Frontal cortex (tissue), 4 donors: ENCODE measurements around the gene KCNIP1. TPM values are rescaled to one million over a fixed set of nuclear protein-coding genes. Genes with fewer than 3 reads are reported as not detected.

Experiments
- DNase-seq, 2 donors: peaks; one replicate each; pipeline ENCODE4 v3.0.0; 2012; ENCODE audit warnings: low spot score in 2 of 2
- FAIRE-seq: peaks from 2 replicates; lab custom pipeline; 2012; peaks lifted over from hg19 to GRCh38; lab: Jason Lieb, UNC
- total RNA-seq: library from RNA; depleted of rRNA; stranded (reverse); fragments of >200 nt; gene quantifications from one replicate; pipeline ENCODE4 v1.2.3, GENCODE V29; 2014
- donor health status: control.
- donor health status: control.
- donor health status: control.

The KCNIP1 gene
- total RNA-seq, 1 donor from 2014 or later, result 15.5 TPM

DNA sequence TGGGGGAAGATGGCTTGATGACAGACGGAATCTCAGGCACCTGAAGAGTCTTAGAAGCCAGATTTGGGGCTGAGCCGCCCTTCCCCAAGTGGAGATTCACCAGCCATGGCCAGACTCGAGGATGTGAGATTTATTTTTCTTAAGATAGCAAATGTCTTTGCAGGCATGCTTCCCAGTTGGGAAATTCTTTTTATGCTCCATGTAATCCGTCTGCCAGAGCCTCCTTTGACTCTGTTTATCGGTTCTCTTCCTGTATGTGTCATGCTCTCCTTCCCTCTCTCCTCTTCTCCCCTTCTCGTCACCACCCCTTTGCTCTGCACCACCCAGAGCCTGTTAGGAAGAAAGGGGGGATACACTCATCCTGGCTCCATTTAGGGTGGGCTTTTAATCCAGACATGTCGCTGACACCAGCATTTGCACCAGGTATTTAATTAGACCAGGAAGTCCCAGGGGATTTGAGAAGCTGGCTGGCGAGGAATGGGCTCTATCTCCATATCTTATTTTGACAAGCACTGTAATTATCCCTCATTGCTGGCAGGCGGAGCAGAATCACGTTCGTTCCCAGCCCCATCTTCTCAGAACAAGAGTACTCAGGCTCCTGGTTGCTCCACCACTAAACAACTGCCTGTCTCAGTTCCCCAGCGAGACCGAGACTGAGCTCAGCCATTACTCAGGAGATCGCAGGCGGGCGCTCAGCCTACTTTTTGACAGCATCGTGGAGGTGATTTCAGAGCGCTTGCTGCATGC, 50.9 kb downstream of the KCNIP1 start:
- no peak for FAIRE-seq
- DNase-seq, result no peak

DNA sequence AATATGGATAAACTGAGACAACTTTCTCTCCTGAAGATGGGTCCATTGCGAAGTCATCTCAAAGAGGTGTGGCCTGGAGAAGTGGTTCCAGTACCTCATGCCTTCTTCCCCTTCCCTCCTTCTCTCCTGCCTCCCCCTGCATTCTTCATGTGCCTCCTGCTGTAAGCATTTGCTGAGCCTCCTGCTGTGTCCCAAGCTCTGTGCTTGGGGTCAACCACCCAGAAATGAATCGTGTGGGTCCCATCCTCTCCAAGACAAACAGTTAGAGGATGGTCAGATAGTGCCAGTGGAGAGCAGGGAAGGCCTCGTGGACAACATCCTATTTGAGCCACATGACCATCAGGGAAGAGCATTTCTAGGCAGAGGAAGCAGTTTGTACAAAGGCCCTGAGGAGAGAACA, 53.5 kb downstream of the KCNIP1 start:
- FAIRE-seq (no peak), DNase-seq (no peak)

DNA sequence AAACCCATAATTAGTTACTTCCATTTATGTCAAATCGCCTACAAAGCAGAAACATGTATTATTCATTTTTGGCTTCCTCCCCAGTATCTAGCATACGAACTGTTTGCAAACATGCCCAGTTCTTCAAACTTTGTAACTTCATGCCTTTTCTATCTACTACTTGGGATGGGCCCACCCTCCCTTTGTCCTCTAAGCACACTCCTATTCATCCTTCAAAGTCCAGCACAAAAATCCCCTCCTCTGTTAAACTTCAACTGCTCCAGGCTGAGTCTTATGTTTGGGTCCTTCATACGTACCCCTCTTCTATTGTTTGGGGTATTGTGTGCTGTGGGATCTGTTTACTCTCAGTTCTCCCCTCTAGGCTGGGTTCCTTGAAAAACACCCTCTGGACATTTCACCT, 55.5 kb downstream of the KCNIP1 start:
- no peak for DNase-seq
- FAIRE-seq, result no peak

DNA sequence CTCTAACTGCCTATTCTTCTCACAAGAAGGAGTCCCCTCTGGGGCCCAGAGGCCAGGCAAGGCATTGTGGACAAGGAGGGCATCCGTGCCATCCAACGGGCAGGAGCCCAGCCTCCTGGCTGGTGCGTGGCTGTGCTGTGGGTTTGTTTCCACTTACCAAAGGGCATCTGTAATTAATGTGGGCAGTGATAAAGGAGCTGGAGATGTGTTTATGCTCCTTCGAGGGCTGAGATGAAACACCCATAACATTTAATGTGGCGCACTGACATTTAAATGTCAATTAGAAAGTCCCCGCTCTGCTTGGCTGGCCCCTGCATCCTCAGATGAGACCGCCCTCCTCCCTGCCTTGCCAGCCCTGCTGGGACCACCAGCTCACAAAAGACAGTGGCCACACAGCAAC, 57.1 kb downstream of the KCNIP1 start:
- DNase-seq (no peak), FAIRE-seq (no peak)

DNA sequence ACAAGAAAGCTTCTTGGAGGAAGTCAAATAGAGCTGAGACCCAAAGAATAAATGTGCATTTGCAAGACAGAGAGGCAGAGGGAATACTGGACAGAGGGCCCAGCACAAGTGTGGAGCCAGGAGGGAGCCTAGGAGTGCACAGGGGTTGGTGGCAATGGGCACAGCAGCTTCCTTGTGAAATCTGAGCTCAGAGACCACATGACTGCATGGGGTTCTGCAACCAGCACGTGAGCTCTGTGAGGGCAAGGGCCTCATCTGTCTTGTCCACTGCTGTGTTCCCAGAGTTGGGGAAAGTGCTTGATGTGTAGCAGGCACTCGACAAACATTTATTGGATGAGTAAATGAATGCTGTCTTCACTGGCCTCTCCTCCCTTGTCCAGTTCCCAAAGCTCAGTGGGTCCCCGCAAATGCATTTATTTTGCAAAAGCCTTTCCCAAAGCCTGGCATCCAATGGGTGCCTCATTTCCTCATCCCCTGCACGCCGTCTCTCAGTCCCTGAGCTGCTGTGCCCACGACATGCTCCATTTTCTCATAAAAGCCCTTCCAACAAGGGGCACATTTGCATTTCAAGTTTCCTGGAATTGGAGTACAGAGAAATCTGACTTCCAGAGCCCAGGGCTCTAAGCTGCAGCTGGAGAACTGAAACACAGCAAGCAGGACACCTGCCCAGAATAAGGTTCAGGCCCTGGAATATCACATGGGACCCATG, 58.5 kb downstream of the KCNIP1 start:
- DNase-seq (no peak), FAIRE-seq (no peak)

DNA sequence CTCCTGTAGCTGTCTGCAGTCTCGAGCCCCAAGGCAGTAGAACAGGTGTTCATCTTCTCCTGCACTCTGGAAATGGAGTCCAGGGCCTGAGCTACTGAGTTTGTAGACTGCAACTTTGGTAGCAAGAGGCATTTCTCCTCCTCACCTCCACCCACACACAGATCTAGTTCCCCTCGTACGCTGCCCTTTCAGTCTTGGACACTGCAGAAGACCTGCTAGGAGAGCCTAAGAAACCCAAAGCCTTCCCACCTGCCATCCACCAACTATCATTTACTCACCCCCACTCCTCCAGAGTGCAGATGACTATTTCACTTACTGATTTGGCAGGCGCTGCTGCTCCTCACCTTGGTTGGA, 59.0 kb downstream of the KCNIP1 start:
- DNase-seq, result no peak
- no peak for FAIRE-seq

DNA sequence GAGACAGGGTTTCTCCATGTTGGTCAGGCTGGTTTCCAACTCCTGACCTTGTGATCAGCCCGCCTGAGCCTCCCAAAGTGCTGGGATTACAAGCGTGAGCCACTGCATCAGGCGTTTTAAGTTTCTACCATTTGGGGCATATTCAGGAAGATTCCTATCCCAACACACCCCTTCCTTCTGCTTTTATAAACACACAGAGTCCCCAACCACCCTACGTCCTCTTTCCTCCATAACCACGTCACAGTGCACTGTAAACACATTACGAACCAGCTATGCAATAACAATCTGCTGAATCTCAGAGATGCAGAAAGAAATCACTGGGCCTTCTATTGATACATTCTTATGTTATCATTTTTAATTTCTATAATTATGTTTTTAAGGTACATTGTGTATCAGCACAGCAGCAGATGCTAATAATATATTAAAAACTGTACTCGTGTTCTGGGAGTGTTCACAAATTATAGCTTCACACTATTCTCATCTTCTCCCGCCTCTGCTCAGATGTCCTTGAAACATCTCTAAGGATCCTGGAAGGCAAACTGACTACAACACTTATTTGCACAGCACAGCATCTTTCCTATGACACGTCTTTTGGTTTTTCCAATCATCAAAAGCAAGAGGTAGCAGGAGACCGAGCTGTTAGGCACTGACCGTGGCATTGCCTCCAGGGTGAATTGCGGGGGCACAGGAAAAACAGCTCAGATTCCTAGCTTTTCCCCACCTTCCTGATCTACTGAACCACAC, 60.2 kb downstream of the KCNIP1 start:
- no peak for DNase-seq

DNA sequence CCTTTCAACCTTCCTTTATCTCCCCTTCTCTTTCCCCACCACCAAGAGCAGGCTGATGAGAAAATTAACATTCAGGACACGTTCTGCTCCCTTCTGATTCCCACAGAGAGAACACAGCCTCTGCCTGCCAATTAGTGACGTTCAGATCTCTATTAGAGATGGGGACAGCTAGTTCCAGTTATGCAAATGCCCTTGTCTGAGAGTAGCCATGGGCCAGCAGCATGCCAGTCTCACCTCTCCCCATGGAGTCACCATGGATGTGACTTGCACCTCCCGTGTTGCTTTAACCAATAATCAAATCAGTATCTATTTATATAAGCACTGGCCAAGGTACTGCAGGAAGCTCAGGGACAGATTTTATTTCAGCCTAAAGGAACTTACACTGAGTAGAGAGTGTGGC, 61.3 kb downstream of the KCNIP1 start:
- DNase-seq (peak; percentile 34 to 55), FAIRE-seq (peak; percentile 49)

More for the DNA sequence above, 60.2 kb downstream of the KCNIP1 start:
- no peak for FAIRE-seq

DNA sequence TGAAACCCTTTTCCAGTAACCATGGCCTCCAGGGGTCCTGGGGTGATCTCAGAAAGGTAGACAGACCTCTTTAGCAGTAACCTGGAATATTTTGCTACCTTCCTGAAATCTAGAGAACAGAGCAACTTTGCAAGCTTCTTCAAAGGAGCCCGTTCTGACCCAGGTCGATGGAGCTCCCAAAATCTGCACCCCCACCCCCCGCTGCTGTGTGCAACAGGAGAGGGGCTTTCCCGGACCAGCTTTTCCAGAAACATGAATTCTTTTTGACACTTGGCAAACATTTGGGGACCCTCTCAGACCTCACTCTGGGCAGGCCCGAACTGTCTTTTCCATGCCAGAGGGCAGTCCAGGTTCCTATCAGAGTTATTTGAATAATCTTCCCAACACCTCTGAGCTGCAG, 65.3 kb downstream of the KCNIP1 start:
- no peak for FAIRE-seq
- DNase-seq, result no peak

DNA sequence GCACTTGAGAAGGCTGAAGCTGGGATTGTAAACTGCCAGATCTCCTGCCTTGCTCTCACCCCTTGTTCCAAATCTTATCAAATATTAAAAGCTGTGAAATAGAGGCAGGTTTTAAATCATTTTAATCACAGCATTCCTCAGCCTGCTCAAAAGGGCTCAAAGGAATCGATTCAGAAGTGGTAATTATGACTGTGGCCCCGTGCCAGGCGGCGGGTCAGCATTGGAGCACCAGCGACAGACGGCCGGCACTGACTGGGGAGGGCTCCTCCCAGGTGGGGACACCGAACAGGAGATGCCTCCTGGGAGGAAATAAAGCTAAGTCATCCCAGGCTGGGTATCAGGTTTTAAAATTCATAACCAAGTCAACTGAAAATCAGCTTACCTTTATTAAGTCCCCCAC, 66.7 kb downstream of the KCNIP1 start:
- no peak for DNase-seq
- no peak for FAIRE-seq

DNA sequence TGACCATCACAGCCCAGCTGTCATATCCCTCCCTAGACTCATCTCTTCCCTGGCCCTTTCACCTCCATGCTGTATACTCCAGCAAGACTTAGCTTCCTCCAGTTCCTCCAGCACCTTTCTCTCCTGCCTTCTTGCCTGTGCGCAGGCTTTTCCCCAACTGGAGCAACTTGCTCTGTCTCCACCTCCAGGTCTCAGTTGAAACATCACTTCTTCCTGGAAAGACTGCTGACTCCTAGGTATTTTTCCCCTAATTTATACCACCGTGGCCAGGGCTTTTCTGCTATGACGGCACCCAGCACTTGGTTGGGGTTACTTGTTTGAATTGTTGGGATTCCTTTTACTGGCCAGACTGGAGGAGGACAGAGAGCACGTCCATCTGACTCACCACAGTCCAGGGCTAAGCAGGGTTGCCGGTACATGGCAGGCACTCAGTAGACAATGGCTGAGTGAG, 67.5 kb downstream of the KCNIP1 start:
- DNase-seq (no peak), FAIRE-seq (no peak)

DNA sequence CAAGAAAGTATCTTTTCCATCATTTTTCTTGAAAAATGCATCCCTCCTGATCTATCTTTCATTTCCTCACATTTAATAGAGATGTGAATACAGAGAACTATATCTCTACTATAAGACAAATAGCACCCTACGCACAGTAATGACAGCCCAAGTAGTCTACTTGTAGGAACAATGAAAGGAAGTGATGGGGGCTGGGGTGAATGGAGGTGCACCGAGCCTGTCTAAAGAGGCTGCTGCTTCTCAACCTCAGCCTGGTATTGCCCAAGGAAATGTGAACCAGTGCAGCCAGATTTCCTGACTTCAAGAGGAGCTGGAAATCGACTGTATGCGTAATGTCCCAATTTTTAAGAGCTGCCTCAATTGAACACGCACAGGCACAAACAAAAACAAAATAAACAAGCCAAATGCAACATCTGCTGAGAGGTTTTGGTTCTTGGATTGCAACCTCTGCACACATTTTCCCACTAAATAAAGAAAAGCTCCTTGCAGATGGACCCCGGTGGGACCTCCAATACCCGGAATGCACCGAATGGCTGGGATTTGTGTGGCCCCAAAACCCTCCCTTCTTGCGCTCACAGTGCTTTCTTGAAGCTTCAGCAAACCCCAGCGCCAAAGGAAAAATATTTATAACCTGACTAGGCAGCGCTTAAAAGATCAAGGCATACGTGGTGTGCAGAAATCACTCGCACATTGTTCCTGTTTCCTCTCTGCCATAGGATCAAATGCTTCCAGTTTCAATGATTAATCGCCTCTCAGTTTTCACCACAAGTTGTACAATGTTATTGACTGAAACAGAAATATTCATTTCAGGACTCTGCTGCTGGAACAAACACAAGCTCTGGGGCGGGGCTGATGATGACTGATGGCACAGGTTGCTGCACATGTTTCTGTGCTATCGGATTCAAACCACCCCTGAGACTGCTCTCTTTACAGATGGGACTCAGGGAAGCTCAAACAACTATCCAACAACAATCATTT, 68.3 kb downstream of the KCNIP1 start:
- no peak for DNase-seq
- FAIRE-seq, result no peak

DNA sequence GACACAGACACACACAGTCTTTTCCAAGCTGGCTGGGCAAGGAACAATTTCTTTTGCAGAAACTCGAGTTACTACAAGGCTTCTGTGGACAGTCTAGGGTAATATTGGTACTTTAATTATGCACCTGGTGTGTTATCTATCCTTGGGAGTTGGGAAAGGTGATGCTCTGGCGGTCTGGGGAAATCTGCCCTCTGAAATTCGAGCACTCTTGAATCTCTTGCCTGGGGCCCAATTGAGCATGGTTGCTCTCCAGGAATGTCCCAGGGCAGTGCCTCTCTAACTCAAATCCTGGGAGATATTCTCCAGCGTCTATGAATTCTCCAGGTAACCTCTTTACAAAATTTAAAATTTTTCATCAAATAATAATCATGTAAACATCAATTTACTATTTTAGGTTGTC, 69.3 kb downstream of the KCNIP1 start:
- DNase-seq (no peak), FAIRE-seq (no peak)

DNA sequence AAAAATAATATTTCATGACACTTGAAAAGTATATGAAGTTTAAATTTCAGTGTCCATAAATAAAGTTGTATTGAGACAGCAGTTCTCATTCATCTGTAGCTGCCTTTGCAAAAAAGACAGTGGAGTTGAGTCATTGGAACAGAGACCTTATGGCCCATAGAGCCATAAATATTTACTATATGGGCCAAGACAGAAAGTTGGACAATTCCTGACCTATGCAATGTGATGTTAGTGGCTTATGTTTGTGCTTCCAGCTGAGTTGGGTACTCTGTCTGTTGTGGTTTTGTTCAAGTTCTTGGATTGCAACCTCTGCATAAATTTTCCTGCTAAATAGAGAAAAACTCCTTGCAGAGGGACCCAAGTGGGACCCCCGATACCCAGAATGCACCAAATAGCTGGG, 69.8 kb downstream of the KCNIP1 start:
- DNase-seq, result no peak
- no peak for FAIRE-seq

DNA sequence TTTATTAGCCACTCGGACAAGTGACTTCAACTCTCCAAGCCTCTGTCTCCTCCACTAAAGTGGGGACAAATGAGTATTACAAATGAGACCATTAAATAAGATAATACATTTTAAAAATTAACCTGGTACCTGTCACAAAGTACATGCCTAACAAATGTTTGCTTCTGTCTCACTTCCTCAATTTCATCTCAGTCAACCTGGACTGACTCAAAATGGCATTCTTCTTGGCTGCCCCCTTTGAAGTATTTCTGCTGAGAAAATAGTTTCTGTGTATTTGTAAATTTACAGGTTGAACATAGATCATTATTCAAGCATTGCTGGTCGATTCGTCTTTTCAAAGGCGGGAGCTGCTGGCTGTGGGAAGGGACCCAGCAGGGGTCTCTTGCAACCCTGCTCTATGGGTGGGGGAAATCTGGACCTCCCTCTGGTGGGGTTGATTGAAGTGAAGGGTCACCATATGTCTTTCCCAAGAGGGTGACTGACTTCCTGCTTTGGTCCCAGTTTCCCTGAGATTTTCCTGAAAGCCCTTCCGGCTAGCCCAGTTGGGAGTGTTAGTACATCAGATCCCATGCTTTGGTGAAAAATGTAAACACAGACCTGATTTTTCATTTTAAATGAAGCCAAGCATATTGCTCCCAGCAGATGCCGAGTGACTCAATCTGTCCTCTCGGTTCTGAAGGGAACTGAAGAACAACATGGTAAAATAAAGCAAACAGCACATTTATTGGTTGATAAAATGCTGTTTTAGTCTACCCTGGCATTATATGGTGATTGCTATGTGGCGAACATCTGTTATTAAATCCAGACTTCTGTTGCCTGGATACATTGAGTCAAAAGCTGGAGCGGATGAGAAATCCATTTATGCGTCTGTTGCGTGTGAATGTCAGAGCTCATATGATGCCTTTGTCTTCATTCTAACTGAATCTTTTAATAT, 73.0 kb downstream of the KCNIP1 start:
- FAIRE-seq, result no peak
- no peak for DNase-seq

DNA sequence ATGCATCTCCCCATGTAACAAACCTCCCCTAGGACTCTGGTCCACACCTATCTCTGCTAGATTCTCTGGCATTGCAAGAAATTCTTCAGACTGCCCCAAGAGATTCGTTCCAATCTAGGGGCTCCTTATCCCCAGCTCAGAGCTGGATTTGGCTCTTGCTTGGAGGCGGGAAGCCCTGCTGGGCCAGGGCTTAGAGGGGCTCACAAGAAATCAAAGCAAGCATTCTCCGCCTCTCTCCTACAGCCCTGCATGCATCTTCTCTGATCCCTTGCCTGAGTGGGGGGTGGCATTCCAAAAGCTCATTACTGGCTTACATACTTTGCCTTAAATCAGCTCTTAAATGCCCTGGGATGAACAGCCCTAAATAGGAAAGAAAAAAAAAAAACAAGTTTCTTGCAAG, 75.8 kb downstream of the KCNIP1 start:
- DNase-seq (no peak), FAIRE-seq (no peak)

DNA sequence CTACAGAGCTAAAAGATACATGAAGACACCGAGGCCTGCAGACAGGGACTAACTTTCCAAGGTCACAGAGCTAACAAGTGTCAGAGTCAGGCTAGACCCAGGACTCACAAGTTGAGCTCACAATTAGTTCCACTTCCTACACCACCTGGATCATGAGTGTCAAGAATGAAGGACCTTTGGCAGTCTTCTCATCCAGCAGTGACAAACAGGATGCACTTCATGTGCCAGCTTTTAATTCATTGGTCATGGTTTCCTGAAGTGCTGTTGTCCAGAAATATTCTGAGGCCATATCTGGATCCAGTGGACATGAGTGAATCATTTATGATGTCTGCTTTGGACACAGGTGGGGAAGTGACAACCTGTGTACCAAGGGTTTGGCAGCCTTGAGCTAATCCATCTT, 77.4 kb downstream of the KCNIP1 start:
- no peak for FAIRE-seq

DNA sequence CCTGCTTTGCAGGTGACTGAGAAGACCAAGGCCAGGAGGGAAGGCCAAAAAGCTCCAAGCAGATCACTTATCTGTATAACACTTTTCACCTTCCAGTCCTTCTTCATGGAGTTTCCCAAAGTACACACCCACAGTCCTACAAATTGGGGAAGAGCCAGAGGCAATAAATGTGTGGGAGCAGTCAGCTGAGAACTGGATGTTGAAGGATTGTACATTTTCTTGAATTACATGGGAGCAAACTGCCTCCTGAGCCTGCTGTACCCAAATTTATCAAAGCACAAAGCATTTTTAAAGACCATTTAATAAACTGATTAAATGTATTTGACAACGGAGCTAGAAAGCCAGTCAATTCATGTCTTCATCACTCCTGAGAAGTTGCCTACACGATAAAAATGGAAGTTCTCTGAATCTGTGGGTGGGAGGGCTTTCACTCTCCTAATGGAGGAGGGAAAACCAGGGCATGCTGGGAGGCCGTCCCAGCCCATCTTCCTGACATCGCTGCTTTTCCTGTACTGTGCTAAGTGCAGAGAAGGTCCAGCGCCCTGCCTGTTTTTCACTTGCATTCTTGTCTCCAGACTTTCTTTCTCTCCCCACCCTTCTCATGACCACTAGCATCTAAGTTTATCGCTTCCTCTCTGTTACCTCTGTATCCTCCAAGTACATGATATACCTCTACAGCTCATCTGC, 79.0 kb downstream of the KCNIP1 start:
- FAIRE-seq (no peak), DNase-seq (no peak)

More for the DNA sequence above, 77.4 kb downstream of the KCNIP1 start:
- DNase-seq, result no peak
